ENCODE results near the gene ATAD3B. TPM values are rescaled to one million over a fixed set of nuclear protein-coding genes. Genes with fewer than 3 reads are reported as not detected.
"Not testable (repeated sequence)": the region's sequence is repeated elsewhere in the genome, so short reads cannot be mapped to it uniquely, and the experiment has no call there.

Gene ATAD3B
- total RNA-seq, 1 donor from 2014 or later, result 34.9 TPM

- Mint-ChIP-seq H3K4me3 (ENCODE audit: unreplicated experiment) (no peak overlapping the region), H3K27me3 (ENCODE audit: unreplicated experiment) (no peaks in the 10 kb centered on the region), H3K9me3 (ENCODE audit: unreplicated experiment) (peaks cover 2% of the 10 kb centered on the region), H3K27ac (ENCODE audit: unreplicated experiment) (peak overlapping the region; percentile 68), H3K4me1 (ENCODE audit: low read depth, unreplicated experiment) (no peaks in the 10 kb centered on the region), H3K36me3 (ENCODE audit: unreplicated experiment) (peaks cover 10% of the 10 kb centered on the region)
- TF ChIP-seq CTCF (IDR thresholded peaks at IDR 0.05; ENCODE audit: partially characterized antibody, unreplicated experiment), result no peak
- DNase-seq, result no peak
Measured at GRCh38 chr1:1489861-1490260, 18.3 kb downstream of the ATAD3B start.

GRCh38 chr1:1490633-1491230 is 19.2 kb downstream of the ATAD3B start:
- no peak for DNase-seq
- Mint-ChIP-seq H3K36me3 (ENCODE audit: unreplicated experiment) (peaks cover 10% of the 10 kb centered on the region), H3K9me3 (ENCODE audit: unreplicated experiment) (peaks cover 2% of the 10 kb centered on the region), H3K27ac (ENCODE audit: unreplicated experiment) (no peak overlapping the region), H3K4me3 (ENCODE audit: unreplicated experiment) (no peak overlapping the region), H3K4me1 (ENCODE audit: low read depth, unreplicated experiment) (no peaks in the 10 kb centered on the region), H3K27me3 (ENCODE audit: unreplicated experiment) (no peaks in the 10 kb centered on the region)
- TF ChIP-seq CTCF (IDR thresholded peaks at IDR 0.05; ENCODE audit: partially characterized antibody, unreplicated experiment), result no peak

GRCh38 chr1:1491601-1492000 is 20.0 kb downstream of the ATAD3B start:
- H3K27me3 Mint-ChIP-seq (ENCODE audit: unreplicated experiment), result no peaks in the 10 kb centered on the region
- H3K4me1 Mint-ChIP-seq (ENCODE audit: low read depth, unreplicated experiment), result no peaks in the 10 kb centered on the region
- H3K36me3 Mint-ChIP-seq (ENCODE audit: unreplicated experiment), result peaks cover 10% of the 10 kb centered on the region

GRCh38 chr1:1494311-1494710 is 22.7 kb downstream of the ATAD3B start:
- not testable (repeated sequence) for H3K4me1 Mint-ChIP-seq (ENCODE audit: low read depth, unreplicated experiment); H3K9me3 Mint-ChIP-seq (ENCODE audit: unreplicated experiment); H3K4me3 Mint-ChIP-seq (ENCODE audit: unreplicated experiment); DNase-seq; H3K27ac Mint-ChIP-seq (ENCODE audit: unreplicated experiment); H3K27me3 Mint-ChIP-seq (ENCODE audit: unreplicated experiment); H3K36me3 Mint-ChIP-seq (ENCODE audit: unreplicated experiment)

More at GRCh38 chr1:1491601-1492000, 20.0 kb downstream of the ATAD3B start:
- DNase-seq, result no peak
- no peak overlapping the region for H3K4me3 Mint-ChIP-seq (ENCODE audit: unreplicated experiment)
- TF ChIP-seq CTCF (IDR thresholded peaks at IDR 0.05; ENCODE audit: partially characterized antibody, unreplicated experiment), result no peak
- H3K9me3 Mint-ChIP-seq (ENCODE audit: unreplicated experiment), result peaks cover 2% of the 10 kb centered on the region
- no peak overlapping the region for H3K27ac Mint-ChIP-seq (ENCODE audit: unreplicated experiment)

GRCh38 chr1:1495461-1495975 is 24.0 kb downstream of the ATAD3B start:
- not testable (repeated sequence) for H3K9me3 Mint-ChIP-seq (ENCODE audit: unreplicated experiment); H3K27ac Mint-ChIP-seq (ENCODE audit: unreplicated experiment); H3K4me1 Mint-ChIP-seq (ENCODE audit: low read depth, unreplicated experiment)

GRCh38 chr1:1504777-1505365 is 33.3 kb downstream of the ATAD3B start:
- H3K36me3 Mint-ChIP-seq (ENCODE audit: unreplicated experiment); H3K9me3 Mint-ChIP-seq (ENCODE audit: unreplicated experiment); H3K27me3 Mint-ChIP-seq (ENCODE audit: unreplicated experiment); H3K4me1 Mint-ChIP-seq (ENCODE audit: low read depth, unreplicated experiment): not testable (repeated sequence)
- H3K4me3 Mint-ChIP-seq (ENCODE audit: unreplicated experiment), result peak overlapping the region; percentile 73
- peak; percentile 72 for DNase-seq
- H3K27ac Mint-ChIP-seq (ENCODE audit: unreplicated experiment), result peak overlapping the region; percentile 94
- peak; percentile 50 for TF ChIP-seq CTCF (IDR thresholded peaks at IDR 0.05; ENCODE audit: partially characterized antibody, unreplicated experiment)

More at GRCh38 chr1:1495461-1495975, 24.0 kb downstream of the ATAD3B start:
- not testable (repeated sequence) for DNase-seq; H3K27me3 Mint-ChIP-seq (ENCODE audit: unreplicated experiment); H3K4me3 Mint-ChIP-seq (ENCODE audit: unreplicated experiment); H3K36me3 Mint-ChIP-seq (ENCODE audit: unreplicated experiment)

- peak overlapping the region; percentile 94 for H3K27ac Mint-ChIP-seq (ENCODE audit: unreplicated experiment)
- not testable (repeated sequence) for H3K4me1 Mint-ChIP-seq (ENCODE audit: low read depth, unreplicated experiment); H3K36me3 Mint-ChIP-seq (ENCODE audit: unreplicated experiment); H3K27me3 Mint-ChIP-seq (ENCODE audit: unreplicated experiment); H3K9me3 Mint-ChIP-seq (ENCODE audit: unreplicated experiment)
- peak overlapping the region; percentile 73 for H3K4me3 Mint-ChIP-seq (ENCODE audit: unreplicated experiment)
- DNase-seq, result peak; percentile 45
Measured at GRCh38 chr1:1505366-1505798, 33.8 kb downstream of the ATAD3B start.

GRCh38 chr1:1505801-1506200 is 34.2 kb downstream of the ATAD3B start:
- H3K4me3 Mint-ChIP-seq (ENCODE audit: unreplicated experiment); H3K4me1 Mint-ChIP-seq (ENCODE audit: low read depth, unreplicated experiment); H3K9me3 Mint-ChIP-seq (ENCODE audit: unreplicated experiment); H3K27me3 Mint-ChIP-seq (ENCODE audit: unreplicated experiment); DNase-seq; H3K27ac Mint-ChIP-seq (ENCODE audit: unreplicated experiment); H3K36me3 Mint-ChIP-seq (ENCODE audit: unreplicated experiment): not testable (repeated sequence)

Data from glutamatergic neuron (in vitro differentiated cells).